Middle frontal gyrus (tissue), 1 donor: Measurements from ENCODE around the gene DHFR.
"Not testable (repeated sequence)": the region's sequence is repeated elsewhere in the genome, so short reads cannot be mapped to it uniquely, and the experiment has no call there.

ENCODE experiments used
- DNase-seq: peaks from one replicate; pipeline ENCODE4 v3.0.0-alpha.2; 2015; ENCODE audit warnings: low spot score; ENCODE audit errors: extremely low spot score

Gene DHFR

DNA sequence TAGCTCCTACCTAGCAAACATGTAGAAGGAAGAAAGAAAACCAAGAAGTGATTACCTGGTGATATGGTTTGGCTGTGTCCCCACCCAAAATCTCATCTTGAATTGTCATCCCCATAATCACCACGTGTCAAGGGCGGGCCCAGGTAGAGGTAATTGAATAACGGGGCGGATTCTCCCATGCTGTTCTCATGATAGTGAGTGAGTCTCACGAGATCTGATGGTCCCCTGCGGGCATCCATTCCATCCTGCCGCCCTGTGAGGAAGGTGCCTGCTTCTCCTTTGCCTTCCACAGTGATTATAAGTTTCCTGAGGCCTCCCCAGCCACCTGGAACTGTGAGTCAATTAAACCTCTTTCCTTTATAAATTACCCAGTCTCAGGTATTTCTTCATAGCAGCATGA is 57.3 kb downstream of the DHFR start:
- DNase-seq, result no peak

DNA sequence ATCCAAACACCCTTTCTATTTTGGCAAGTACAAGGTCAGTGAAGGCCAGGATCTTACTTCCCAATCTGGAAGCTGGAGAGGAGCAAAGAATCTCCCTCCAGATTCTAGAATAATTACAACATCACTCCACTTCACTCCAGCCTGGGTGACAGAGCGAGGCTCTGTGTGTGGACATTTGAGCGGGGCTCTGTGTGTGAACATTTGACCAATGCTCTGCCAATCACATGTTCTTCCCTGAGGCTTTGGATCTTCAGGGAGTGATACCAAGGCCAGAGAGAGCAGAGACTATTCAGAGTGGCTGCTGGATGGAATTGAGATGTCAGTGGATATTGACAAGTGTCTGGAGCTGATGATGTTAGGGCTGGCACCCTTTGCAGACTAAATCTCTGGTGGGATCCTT is 60.0 kb downstream of the DHFR start:
- no peak for DNase-seq

DNA sequence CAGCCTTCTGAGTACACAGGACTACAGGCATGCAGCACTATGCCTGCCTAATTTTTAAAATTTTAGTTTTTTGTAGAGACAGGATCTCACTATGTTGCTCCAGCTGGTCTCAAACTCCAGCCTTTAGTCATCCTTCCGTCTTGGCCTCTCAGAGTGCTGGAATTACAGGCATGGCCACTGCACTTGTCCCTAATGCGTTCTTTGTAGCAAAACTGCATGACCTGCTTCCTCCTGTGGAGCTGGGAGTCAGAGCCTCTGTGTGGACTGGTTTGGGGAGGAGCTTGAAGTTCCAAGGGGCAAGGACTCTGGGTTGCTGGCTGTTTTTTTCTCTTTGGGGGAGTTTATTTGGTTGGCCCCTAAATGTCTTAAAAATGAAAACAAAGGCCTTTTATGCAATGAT is 62.0 kb downstream of the DHFR start:
- no peak for DNase-seq

DNA sequence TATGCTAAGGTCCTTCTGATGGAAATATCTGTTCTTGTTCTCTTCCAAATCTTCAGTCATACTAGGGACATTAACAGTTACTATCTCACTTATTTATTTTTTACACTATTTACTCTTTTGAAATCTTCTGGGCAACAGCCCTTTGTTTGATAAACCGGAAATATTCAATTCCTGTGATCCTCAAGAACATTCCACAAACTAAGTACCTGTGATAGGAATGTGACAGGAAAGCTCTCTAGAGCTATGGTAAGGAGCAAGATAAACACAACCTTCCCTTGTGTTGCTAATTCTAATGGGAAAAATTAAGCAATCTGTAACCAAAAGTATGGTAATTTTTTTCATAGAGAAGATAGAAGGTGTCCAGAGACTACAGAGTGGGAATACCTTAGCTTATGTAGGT is 62.7 kb downstream of the DHFR start:
- DNase-seq, result no peak

DNA sequence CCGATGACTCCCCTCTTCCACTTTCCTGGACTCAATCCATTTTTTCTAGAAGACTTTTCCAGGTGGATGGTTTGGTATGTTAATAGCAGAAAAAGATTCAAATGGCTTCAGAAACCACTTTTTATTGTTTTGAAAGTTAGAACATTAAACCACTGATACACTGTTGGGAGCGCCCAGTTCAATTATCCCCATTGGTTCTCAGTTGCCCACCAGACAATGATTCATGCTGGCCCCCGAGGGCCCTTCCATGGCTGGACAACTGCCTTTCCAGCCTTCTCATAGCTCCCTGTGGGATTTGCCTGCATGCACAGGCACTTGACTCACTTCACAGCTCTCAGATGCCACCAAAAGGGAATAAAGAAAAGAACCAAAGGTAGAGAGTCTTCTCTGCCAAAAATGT is 63.4 kb downstream of the DHFR start:
- no peak for DNase-seq

DNA sequence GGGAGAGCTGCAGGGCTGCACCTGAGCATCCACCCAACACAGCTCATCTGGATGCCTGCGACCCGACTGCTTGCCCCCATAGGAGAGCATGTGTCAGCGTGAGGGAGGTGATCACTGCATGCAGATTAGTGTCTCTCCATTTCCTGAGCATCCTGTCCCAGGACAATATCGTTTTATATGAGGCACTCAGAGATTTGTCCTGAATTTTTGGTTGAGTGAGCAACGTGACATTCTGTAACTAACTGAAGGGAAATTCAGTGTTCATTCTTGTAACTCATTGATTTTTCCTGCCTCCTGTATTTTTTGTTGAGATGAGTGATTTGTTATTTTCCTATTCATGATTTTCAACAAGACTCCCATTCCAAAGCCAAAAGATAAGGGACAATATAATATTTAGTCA is 64.0 kb downstream of the DHFR start:
- no peak for DNase-seq

DNA sequence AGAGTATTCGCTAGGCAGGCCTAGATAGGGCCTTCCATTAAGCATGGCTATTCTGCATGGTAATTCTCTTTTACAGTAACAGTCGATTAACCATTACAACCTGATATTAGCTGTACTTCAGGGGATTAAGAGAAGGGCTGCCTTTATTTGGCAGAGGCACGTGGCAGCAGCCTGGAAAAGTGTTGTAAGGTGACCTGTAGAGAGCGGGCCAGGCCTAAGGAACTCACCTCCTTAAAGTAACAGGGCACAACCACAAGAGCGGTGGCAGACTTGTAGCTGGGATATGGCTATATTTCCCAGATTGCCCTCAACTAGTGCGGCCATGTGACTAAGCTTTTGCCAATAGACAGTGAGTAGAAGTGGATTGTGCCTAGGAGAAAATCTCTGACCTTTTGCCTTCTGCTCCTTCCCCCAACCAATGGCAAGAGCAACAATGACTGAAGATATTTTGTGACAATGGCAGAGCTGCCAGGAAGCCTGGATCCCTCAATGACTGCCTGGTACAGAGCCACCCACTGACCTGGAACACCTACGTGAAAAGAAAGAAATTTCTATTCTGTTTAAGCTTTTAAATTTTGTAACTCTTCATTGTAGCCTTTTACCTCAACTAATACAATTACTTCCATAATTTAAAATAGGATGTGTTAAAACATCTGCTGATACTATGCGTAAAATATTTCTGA is 65.8 kb downstream of the DHFR start:
- DNase-seq, result no peak

DNA sequence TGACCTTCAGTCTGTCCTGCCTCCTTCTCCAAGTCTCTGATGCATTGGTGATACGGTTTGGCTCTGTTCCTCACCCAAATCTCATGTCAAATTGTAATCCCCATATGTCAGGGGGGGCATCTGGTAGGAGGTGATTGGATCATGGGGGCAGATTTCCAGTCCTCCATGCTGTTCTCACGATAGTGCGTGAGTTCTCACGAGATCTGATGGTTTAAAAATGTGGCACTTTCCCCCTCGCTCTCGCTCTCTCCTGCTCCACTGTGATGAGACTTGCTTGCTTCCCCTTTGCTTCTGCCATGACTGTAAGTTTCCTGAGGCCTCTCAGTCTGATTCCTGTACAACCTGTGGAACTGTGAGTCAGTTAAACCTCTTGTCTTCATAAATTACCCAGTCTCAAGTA is 70.0 kb downstream of the DHFR start:
- DNase-seq, result no peak

DNA sequence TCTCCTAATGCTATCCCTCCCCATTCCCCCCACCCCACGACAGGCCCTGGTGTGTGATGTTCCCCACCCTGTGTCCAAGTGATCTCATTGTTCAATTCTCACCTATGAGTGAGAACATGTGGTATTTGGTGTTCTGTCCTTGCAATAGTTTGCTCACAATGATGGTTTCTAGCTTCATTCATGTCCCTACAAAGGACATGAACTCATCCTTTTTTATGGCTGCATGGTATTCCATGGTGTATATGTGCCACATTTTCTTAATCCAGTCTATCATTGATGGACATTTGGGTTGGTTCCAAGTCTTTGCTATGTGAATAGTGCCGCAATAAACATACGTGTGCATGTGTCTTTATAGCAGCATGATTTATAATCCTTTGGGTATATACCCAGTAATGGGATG is 74.5 kb downstream of the DHFR start:
- not testable (repeated sequence) for DNase-seq

DNA sequence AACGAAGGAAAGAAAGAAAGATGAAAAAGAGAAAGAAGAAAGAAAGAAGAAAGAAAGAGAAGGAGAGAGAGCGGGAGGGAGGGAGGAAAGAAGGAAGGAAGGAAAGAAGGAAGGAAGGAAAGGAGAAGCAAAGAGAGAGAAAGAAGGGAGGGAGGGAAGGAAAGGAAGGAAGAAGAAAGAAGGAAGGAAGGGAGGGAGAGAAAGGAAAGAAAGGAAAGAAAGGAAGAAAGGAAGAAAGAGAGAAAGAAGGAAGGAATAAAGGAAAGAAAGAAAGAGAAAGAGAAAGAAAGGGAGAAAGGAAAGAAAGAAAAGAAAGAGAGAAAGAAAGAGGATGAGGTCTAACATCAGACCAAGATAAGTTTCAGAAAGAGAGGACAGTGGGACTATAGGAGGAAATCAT is 75.7 kb downstream of the DHFR start:
- DNase-seq, result no peak

DNA sequence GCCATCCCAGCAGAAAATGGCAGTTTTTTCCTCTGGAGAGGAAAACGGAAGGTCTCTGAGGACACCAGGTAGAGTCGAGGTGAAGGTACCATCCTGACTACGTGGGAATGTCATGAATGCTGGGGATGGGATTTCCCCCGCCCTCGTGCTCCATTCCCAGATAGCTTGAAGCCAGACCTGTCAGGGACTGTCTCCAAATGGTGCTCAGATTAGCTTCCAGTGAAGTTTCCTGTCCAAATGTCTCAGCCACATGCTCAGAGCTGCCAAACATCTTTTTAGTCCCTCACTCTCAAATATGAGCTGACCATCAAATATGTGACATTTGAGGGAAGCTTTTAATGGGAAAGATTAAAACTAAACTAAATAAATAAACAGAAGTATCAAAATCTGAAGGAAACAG is 77.1 kb downstream of the DHFR start:
- no peak for DNase-seq

DNA sequence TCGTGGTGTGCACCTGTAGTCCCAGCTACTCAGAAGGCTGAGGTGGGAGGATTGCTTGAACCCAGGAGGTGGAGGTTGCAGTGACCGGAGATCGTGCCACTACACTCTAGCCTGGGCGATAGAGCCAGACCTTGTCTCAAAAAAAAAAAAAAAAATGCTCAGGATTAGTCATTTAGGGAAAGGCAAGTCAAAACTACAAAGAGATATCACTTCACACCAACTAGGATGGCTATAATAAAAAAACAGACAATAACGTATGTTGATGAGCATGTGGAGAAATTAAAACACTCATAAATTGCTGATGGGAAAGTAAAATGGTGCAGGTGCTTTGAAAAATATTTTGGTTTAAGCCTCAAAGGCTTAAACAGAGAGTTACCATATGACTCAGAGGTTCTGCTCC is 78.4 kb downstream of the DHFR start:
- DNase-seq, result no peak
